HG03439 (cell line): ENCODE data around the gene MUC5B.
A peak's percentile ranks its signal among the peaks of the same experiment; 100 is the strongest.

ENCODE experiments used
- ATAC-seq: cut with Tn5 transposase; IDR thresholded peaks from one replicate; pipeline ENCODE4 v1.9.1; 2021; ENCODE audit warnings: mild to moderate bottlenecking, moderate library complexity; ENCODE audit not compliant: unreplicated experiment

Gene MUC5B

GRCh38 chr11:1307998-1308742, 85.3 kb downstream of the MUC5B start:
- no peak for ATAC-seq

GRCh38 chr11:1308743-1309497, 86.1 kb downstream of the MUC5B start:
- peak; percentile 52 for ATAC-seq

GRCh38 chr11:1309498-1310317, 86.8 kb downstream of the MUC5B start, which contains the start of gene TOLLIP:
Gene TOLLIP (minus strand): TSS chr11:1309632. CDS start chr11:1309498, 134 bp downstream.
- peak; percentile 70 for ATAC-seq

- no peak for ATAC-seq
Measured at GRCh38 chr11:1310318-1310687, 87.4 kb downstream of the MUC5B start.

GRCh38 chr11:1310772-1311468, 88.1 kb downstream of the MUC5B start:
- ATAC-seq = no peak
